ENCODE results near the gene COL28A1. TPM values are rescaled to one million over a fixed set of nuclear protein-coding genes. Genes with fewer than 3 reads are reported as not detected.

Gene COL28A1
- total RNA-seq, 2 donors from 2014 or later, result 1.8 to 6.2 TPM

DNA sequence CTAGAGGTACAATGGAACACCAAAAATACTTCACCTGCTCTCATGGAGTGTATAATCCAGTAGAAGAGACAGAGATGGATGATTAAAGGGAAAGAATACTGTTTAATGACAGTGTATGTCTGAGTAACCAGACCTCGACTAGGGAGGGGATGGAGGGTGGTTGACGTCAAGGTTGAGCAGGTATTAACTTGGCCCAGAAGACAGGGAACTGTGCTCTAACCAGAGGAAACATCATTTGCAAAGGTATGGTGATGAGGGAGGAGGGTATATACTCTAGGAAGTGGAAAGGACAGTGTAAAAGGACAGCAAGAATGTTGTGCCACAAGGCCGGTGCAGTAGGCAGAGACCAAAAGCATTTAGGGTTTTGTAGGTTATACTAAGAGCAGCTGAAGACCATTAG is 33.9 kb upstream of the COL28A1 start:
- Histone ChIP-seq H3K27ac (peak overlapping the region; percentile 5 to 98), H3K27me3 (replicated peaks; ENCODE audit: insufficient read depth) (no peaks in the 10 kb centered on the region), H3K36me3 (no peaks in the 10 kb centered on the region), H3K4me3 (peak overlapping the region in 1 of 2 donors; percentile 95), H3K4me1 (replicated peaks) (no peaks in the 10 kb centered on the region), H3K9me3 (no peaks in the 10 kb centered on the region)
- DNase-seq (ENCODE audit: low spot score), result no peak
- TF ChIP-seq POLR2A (IDR thresholded peaks at IDR 0.05) (no peak), POLR2AphosphoS5 (IDR thresholded peaks at IDR 0.05) (no peak)
- TF ChIP-seq, protein P1, sequence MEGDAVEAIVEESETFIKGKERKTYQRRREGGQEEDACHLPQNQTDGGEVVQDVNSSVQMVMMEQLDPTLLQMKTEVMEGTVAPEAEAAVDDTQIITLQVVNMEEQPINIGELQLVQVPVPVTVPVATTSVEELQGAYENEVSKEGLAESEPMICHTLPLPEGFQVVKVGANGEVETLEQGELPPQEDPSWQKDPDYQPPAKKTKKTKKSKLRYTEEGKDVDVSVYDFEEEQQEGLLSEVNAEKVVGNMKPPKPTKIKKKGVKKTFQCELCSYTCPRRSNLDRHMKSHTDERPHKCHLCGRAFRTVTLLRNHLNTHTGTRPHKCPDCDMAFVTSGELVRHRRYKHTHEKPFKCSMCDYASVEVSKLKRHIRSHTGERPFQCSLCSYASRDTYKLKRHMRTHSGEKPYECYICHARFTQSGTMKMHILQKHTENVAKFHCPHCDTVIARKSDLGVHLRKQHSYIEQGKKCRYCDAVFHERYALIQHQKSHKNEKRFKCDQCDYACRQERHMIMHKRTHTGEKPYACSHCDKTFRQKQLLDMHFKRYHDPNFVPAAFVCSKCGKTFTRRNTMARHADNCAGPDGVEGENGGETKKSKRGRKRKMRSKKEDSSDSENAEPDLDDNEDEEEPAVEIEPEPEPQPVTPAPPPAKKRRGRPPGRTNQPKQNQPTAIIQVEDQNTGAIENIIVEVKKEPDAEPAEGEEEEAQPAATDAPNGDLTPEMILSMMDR (IDR thresholded peaks at IDR 0.05), result no peak
- WGBS, result 73% methylated on average over 3 of the region's 3 CpGs
- intact Hi-C loops (cut with DNase I), result loop anchor here (1.0 to 10.0 kb wide), 3 partner anchors 8 to 645 kb away; partner anchors contain the start of gene C1GALT1

- Histone ChIP-seq H3K4me3 (peak overlapping the region in 1 of 2 donors; percentile 95), H3K4me1 (replicated peaks) (no peaks in the 10 kb centered on the region), H3K27ac (peak overlapping the region; percentile 5 to 98), H3K27me3 (replicated peaks; ENCODE audit: insufficient read depth) (no peaks in the 10 kb centered on the region), H3K36me3 (no peaks in the 10 kb centered on the region), H3K9me3 (no peaks in the 10 kb centered on the region)
- DNase-seq (ENCODE audit: low spot score), result no peak
- no peak for TF ChIP-seq POLR2AphosphoS5 (IDR thresholded peaks at IDR 0.05)
- no peak for TF ChIP-seq POLR2A (IDR thresholded peaks at IDR 0.05)
- TF ChIP-seq, protein P1 (IDR thresholded peaks at IDR 0.05), result no peak
- WGBS, result 68% methylated on average over 5 of the region's 5 CpGs
- intact Hi-C loops (cut with DNase I), result loop anchor here (1.0 to 10.0 kb wide), 3 partner anchors 8 to 646 kb away; partner anchors contain the start of gene C1GALT1
Observed at GRCh38 chr7:7569081-7569527, 33.4 kb upstream of the COL28A1 start.

DNA sequence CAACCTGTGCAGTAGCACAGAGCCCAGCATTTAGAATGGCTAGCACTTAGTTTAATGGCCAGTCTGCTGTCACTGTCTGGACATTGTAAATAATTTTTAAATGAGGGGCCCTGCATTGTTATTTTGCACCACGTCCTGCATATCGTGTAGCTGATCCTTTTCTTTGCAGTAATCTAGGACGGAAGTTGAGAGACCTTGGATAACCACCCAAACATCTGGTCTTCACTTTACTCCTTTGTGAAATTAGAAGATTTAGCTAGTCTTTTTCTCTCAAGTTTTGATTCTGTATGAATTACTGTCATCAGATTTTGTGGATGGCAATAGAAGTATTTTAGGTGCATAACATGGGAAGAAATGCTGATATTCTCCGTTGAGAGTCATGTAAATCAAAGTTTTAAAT is 32.9 kb upstream of the COL28A1 start:
- no peaks in the 10 kb centered on the region for H3K9me3 ChIP-seq
- peak overlapping the region; percentile 83 to 95 for H3K4me3 ChIP-seq
- 76% methylated on average over 4 of the region's 4 CpGs for WGBS
- TF ChIP-seq POLR2AphosphoS5 (IDR thresholded peaks at IDR 0.05) (no peak), POLR2A (IDR thresholded peaks at IDR 0.05) (no peak)
- TF ChIP-seq, protein P1 (IDR thresholded peaks at IDR 0.05), result no peak
- H3K27me3 ChIP-seq (replicated peaks; ENCODE audit: insufficient read depth), result no peaks in the 10 kb centered on the region
- H3K4me1 ChIP-seq (replicated peaks), result peaks cover 4% of the 10 kb centered on the region
- H3K36me3 ChIP-seq, result no peaks in the 10 kb centered on the region
- peak overlapping the region in 1 of 2 donors; percentile 98 for H3K27ac ChIP-seq
- intact Hi-C loops (cut with DNase I), result loop anchor here (10.0 kb wide), 2 partner anchors 384 to 646 kb away; partner anchors contain the start of gene C1GALT1
- no peak for DNase-seq (ENCODE audit: low spot score)

DNA sequence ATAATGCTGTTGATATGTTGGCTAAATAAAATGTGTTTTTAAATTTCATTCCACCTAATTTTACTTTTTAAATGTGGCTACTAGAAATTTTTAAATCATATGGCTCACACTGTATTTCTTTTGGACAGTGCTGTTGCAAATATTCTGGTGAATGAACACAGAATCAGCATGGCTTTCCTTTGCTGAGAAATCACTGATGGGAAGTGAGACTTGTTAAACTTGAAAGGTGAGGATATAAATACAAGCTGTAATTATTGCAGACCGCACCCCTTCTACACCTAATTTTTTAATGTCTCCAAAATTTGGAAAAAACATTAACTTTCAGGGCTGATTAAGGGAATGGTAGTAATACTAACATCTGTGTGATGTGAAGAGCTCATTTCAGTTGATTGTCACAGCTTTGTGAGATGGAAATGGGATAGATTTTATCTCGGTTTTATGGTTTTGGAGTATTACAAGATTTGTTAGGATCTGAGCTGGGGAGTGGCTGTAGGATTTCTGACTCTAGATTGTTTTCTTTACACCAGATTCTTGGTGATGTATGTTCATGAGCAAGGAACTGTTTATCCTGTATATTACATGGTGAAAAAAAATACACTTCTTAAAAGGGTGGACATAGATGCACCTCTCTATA is 32.3 kb upstream of the COL28A1 start:
- DNase-seq (ENCODE audit: low spot score), result no peak
- H3K9me3 ChIP-seq, result no peaks in the 10 kb centered on the region
- WGBS, result 36% methylated on average over 2 of the region's 2 CpGs
- H3K4me3 ChIP-seq, result peak overlapping the region; percentile 83 to 95
- no peaks in the 10 kb centered on the region for H3K27me3 ChIP-seq (replicated peaks; ENCODE audit: insufficient read depth)
- H3K27ac ChIP-seq, result peak overlapping the region; percentile 92 to 98
- intact Hi-C loops (cut with DNase I), result loop anchor here (2.0 to 10.0 kb wide), 3 partner anchors 73 to 647 kb away; partner anchors contain the start of genes C1GALT1 and UMAD1
- TF ChIP-seq POLR2AphosphoS5 (IDR thresholded peaks at IDR 0.05), result peak; percentile 36
- no peak for TF ChIP-seq POLR2A (IDR thresholded peaks at IDR 0.05)
- H3K36me3 ChIP-seq, result no peaks in the 10 kb centered on the region
- H3K4me1 ChIP-seq (replicated peaks), result peaks cover 4% of the 10 kb centered on the region

DNA sequence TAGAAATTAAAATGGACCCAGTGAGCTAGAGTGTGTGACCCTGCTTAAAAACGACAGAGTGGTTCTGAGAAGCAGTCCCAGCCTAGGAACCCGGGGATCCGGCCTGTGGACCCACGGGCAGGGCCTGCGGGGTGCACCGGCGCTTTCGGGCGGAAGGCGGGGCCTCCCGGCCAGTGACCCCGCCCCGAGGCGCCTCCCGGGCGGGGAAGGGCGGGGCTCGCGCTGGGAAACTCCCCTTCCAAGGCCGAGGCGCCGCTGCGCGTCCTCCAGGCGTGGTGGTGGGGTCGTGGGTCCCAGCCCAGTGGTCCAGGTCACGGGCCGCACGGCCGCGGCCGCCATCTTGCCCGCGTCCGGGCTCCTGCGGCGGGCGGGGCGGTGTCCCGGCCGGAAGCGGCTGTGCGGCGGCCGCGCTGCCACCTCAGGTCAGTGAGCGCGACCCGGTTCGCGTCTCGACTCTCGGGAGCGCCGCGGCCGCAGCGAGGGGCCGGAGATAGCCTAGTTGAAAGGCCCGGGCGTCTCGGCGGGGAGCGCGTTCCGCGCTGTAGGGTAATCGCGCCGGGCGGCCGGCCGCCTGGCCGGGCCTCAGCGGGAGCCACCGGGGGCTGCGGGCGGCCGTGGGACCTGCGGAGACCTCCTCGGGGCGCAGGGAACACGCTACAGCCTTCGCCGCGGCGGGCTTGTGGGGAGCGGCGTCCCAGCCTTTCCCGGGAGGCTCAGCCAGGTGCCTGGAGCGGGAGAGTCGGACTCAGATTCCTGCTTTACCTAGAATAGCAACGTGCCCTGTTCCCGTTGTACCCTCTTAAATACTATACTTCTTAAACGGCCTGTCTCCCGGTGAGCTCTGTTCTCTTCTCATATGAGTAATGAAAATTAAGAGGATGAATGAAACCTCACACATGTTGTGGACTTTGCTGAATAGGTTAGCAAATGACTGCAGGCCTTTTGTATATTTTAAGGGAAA is 31.3 kb upstream of the COL28A1 start, which contains the start of gene MIOS:
Gene MIOS (plus strand): TSS at position 234 of the 961 bp plus-strand sequence. CDS start 5,592 bp downstream, outside the sequence.
- peaks cover 4% of the 10 kb centered on the region for H3K4me1 ChIP-seq (replicated peaks)

More for the DNA sequence above, 31.3 kb upstream of the COL28A1 start, which contains the start of gene MIOS:
- H3K27me3 ChIP-seq (replicated peaks; ENCODE audit: insufficient read depth), result no peaks in the 10 kb centered on the region
- TF ChIP-seq POLR2A (IDR thresholded peaks at IDR 0.05), result peak; percentile 74
- peak; percentile 52 for TF ChIP-seq POLR2AphosphoS5 (IDR thresholded peaks at IDR 0.05)
- TF ChIP-seq, protein P1 (IDR thresholded peaks at IDR 0.05), result no peak
- no peaks in the 10 kb centered on the region for H3K36me3 ChIP-seq
- DNase-seq (ENCODE audit: low spot score), result peak; percentile 82
- H3K9me3 ChIP-seq, result no peaks in the 10 kb centered on the region
- intact Hi-C loops (cut with DNase I), result loop anchor here (2.0 to 10.0 kb wide), 3 partner anchors 74 to 648 kb away; partner anchors contain the start of genes C1GALT1 and UMAD1
- WGBS, result 1% methylated on average over 52 of the region's 96 CpGs
- H3K4me3 ChIP-seq, result peak within 1 kb of the TSS; percentile 83 to 95
- H3K27ac ChIP-seq, result peak within 1 kb of the TSS; percentile 92 to 98

All from prostate gland (tissue), 2 donors.